Neutrophil (primary cell): ENCODE results near the gene LRRFIP1.
A peak's percentile ranks its signal among the peaks of the same experiment; 100 is the strongest.

Source experiments
- H3K27ac ChIP-seq: fragments of 200-600 bp; sonication (generic); 2 replicates; pipeline ENCODE4 v1.5.1; 2016; ENCODE audit warnings: mild to moderate bottlenecking, moderate library complexity
- H3K27me3 ChIP-seq: fragments of 200-600 bp; sonication (generic); 2 replicates; pipeline ENCODE4 v1.6.0; 2016; ENCODE audit warnings: mild to moderate bottlenecking
- H3K36me3 ChIP-seq: fragments of 200-600 bp; sonication (generic); 2 replicates; pipeline ENCODE4 v1.5.1; 2017
- H3K4me1 ChIP-seq, 2 experiments: fragments of 200-600 bp in 1 of 2; sonication (generic) in 1 of 2; 1 replicate in 1 of 2; 2 replicates in 1 of 2; pipeline versions ENCODE4 v1.5.1 to v1.6.1; 2013 to 2016; ENCODE audit warnings: low read depth in 1 of 2, low read length in 1 of 2, mild to moderate bottlenecking in 1 of 2, moderate library complexity in 1 of 2; ENCODE audit not compliant: control insufficient read depth in 1 of 2, insufficient read depth in 1 of 2
- H3K4me3 ChIP-seq, 2 experiments: fragments of 200-600 bp in 1 of 2; sonication (generic) in 1 of 2; 1 replicate in 1 of 2; 2 replicates in 1 of 2; pipeline ENCODE4 v1.5.1; 2013 to 2016; ENCODE audit warnings: low read depth in 1 of 2, low read length in 1 of 2, mild to moderate bottlenecking in 1 of 2, moderate library complexity in 1 of 2
- H3K9me3 ChIP-seq: fragments of 200-600 bp; sonication (generic); 2 replicates; pipeline ENCODE4 v1.5.1; 2016
- TF ChIP-seq, protein P1 (sequence below): fragments of 200-600 bp; sonication (generic); IDR thresholded peaks from 2 replicates; pipeline ENCODE4 v1.5.1; 2016; ENCODE audit warnings: antibody characterized with exemption

The LRRFIP1 gene

DNA sequence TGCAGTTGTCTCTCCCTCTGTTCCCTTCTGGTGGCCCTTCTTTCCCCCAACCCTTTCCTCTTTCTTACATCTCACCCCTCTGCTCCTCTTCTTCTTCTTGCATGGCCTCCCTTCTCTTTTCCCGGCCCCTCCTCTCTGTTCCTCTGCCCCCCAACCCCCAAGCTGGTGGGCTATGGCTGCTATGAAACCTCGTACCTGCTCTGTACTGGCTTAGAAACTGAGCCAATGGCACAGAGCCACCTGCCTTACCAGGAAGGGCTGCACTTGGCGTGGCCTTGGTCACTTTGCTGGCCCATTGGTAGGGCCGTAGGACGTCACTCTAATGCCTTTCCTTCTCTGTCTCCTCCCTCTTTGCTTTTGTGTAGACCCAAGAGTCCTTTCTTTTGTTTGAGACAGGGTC lies 78.9 kb downstream of the LRRFIP1 start:
- Histone ChIP-seq H3K9me3 (no peaks in the 10 kb centered on the region), H3K27ac (peak overlapping the region; percentile 68), H3K36me3 (peaks cover 30% of the 10 kb centered on the region), H3K27me3 (no peaks in the 10 kb centered on the region), H3K4me1 (peaks cover 62 to 67% of the 10 kb centered on the region in 2 experiments), H3K4me3 (no peak overlapping the region)
- TF ChIP-seq, protein P1, sequence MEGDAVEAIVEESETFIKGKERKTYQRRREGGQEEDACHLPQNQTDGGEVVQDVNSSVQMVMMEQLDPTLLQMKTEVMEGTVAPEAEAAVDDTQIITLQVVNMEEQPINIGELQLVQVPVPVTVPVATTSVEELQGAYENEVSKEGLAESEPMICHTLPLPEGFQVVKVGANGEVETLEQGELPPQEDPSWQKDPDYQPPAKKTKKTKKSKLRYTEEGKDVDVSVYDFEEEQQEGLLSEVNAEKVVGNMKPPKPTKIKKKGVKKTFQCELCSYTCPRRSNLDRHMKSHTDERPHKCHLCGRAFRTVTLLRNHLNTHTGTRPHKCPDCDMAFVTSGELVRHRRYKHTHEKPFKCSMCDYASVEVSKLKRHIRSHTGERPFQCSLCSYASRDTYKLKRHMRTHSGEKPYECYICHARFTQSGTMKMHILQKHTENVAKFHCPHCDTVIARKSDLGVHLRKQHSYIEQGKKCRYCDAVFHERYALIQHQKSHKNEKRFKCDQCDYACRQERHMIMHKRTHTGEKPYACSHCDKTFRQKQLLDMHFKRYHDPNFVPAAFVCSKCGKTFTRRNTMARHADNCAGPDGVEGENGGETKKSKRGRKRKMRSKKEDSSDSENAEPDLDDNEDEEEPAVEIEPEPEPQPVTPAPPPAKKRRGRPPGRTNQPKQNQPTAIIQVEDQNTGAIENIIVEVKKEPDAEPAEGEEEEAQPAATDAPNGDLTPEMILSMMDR: no peak

DNA sequence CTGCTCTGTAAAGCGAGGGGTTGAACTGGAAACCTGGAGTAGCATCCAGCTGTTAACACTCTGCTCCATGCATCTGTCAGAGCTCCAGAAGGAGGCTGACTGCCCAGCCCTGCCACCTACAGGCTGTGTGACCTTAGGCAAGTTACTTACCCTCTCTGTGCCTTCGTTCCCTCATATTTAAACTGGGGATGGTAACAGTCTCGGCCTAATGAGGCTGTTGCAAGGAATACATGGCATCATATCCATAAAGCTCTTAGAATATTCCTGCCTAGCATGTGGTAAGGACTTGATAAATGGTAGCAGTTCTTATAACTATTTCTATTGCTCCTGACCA lies 80.6 kb downstream of the LRRFIP1 start:
- Histone ChIP-seq H3K9me3 (no peaks in the 10 kb centered on the region), H3K4me1 (peaks cover 44 to 49% of the 10 kb centered on the region in 2 experiments), H3K36me3 (peaks cover 47% of the 10 kb centered on the region), H3K4me3 (no peak overlapping the region), H3K27ac (peak overlapping the region; percentile 68), H3K27me3 (no peaks in the 10 kb centered on the region)
- TF ChIP-seq, protein P1: no peak

DNA sequence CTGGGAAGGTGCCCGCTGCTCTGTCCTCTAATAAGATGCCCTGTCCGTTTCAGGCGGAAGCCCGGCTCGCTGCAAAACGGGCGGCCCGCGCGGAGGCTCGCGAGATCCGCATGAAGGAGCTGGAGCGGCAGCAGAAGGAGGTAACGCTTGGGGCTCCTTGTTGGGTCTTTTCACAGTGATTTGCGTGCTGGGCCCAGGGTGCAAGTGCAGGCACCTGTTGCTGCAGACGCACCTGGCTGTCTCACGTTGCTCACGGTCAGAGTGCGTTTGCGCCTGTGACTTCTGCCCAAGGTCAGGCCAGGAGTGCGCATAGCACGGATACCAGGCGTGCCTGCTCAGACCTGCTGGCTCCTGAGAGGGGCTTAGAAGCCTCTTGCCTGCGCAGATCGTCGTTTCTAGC lies 81.1 kb downstream of the LRRFIP1 start:
- Histone ChIP-seq H3K9me3 (no peaks in the 10 kb centered on the region), H3K27me3 (no peaks in the 10 kb centered on the region), H3K4me1 (peaks cover 40 to 44% of the 10 kb centered on the region in 2 experiments), H3K27ac (peak overlapping the region; percentile 68), H3K4me3 (no peak overlapping the region), H3K36me3 (peaks cover 47% of the 10 kb centered on the region)
- TF ChIP-seq, protein P1: no peak

DNA sequence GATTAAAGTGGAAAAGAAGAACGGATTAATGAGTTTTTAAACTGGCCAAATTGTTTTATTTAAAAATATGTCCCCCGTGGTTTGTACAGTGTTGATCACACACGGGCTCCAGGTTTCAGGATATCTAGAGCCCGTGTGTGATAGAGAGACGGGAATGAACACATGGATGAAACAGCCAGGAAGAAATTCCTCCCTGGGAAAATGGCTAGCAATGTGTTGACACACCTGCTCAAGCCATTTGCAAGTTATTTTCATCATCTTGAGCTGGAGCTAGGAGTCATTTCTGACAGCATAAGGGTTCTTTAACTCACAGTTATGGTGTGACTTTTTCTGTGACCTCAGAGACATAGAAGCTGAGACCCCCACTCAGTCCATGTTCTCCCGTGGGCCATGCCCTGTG lies 81.6 kb downstream of the LRRFIP1 start:
- no peaks in the 10 kb centered on the region for H3K9me3 ChIP-seq
- H3K36me3 ChIP-seq: peaks cover 47% of the 10 kb centered on the region
- no peaks in the 10 kb centered on the region for H3K27me3 ChIP-seq
- peaks cover 35 to 40% of the 10 kb centered on the region in 2 experiments for H3K4me1 ChIP-seq
- H3K27ac ChIP-seq: peak overlapping the region; percentile 32
- TF ChIP-seq, protein P1: no peak
- H3K4me3 ChIP-seq: no peak overlapping the region

DNA sequence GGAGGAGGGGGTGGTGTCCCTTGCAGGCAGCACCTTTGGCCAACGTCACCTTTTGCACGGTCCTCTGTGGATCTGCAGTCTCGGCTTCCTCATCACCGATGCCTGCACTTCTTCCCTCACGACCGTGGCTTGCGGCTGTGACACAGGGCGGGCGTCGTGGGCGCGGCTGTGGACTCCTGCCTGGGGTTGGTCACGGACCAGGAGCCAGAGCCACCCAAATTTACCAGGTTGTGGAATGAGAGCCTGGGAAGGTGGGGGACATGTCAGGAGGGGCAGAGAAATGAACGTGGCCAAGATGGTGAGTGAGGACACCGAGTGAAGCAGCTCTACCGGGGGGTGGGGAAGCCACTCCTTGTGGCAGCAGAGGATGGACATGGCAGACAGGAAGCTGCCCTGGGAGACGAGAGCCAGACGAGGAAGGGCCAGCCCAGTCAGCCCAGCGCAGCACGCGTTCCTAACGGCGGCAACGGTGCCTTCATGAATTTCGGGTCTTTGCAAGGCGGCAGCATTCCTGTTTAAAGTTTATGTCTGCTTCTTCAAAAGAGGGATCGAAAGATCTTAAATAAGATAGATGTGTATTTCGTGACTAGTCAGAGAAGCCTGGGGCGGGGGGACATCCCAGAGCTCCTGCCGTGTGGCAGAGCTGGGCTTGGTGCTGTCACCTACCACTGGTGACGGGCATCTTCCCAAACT lies 84.2 kb downstream of the LRRFIP1 start:
- Histone ChIP-seq H3K9me3 (no peaks in the 10 kb centered on the region), H3K27ac (no peak overlapping the region), H3K4me3 (no peak overlapping the region), H3K36me3 (peaks cover 47% of the 10 kb centered on the region), H3K4me1 (peaks cover 30 to 34% of the 10 kb centered on the region in 2 experiments), H3K27me3 (no peaks in the 10 kb centered on the region)
- TF ChIP-seq, protein P1: no peak
